ENCODE data around the gene PSMB3.

PSMB3 gene

GRCh38 chr17:38748149-38748891 lies 4.2 kb upstream of the PSMB3 start, which contains the start of gene PCGF2:
TSS of gene PCGF2 (minus strand) at chr17:38748336. CDS start at chr17:38740402, 7,934 bp downstream.
- no peak for TF ChIP-seq POLR2AphosphoS5 (IDR thresholded peaks at IDR 0.05; ENCODE audit: low read depth)
- TF ChIP-seq REST (IDR thresholded peaks at IDR 0.05; ENCODE audit: insufficient replicate concordance, low read depth): no peak
- no peak for TF ChIP-seq GABPA (IDR thresholded peaks at IDR 0.05; ENCODE audit: low read depth)
- no peak for TF ChIP-seq CTCF (IDR thresholded peaks at IDR 0.05; ENCODE audit: insufficient read depth, low read length)
- TF ChIP-seq SPI1 (IDR thresholded peaks at IDR 0.05; ENCODE audit: borderline replicate concordance, low read depth): no peak
- H3K4me3 ChIP-seq (replicated peaks; ENCODE audit: insufficient read depth, low read length): peak within 1 kb of the TSS; percentile 52
- DNase-seq (ENCODE audit: low read depth in 1 of 2, low spot score in 1 of 2): peak in 1 of 2 experiments; percentile 45

GRCh38 chr17:38748892-38749222 lies 3.7 kb upstream of the PSMB3 start:
- Histone ChIP-seq H3K27me3 (ENCODE audit: insufficient read depth, poor library complexity, severe bottlenecking) (peaks cover 45% of the 10 kb centered on the region), H3K4me3 (replicated peaks; ENCODE audit: insufficient read depth, low read length) (peak overlapping the region; percentile 52), H3K27ac (replicated peaks) (no peak overlapping the region)
- no peak for DNase-seq (ENCODE audit: low read depth in 1 of 2, low spot score in 1 of 2)
- no peak for TF ChIP-seq REST (IDR thresholded peaks at IDR 0.05; ENCODE audit: insufficient replicate concordance, low read depth)
- no peak for TF ChIP-seq SPI1 (IDR thresholded peaks at IDR 0.05; ENCODE audit: borderline replicate concordance, low read depth)
- TF ChIP-seq POLR2AphosphoS5 (IDR thresholded peaks at IDR 0.05; ENCODE audit: low read depth): no peak
- no peak for TF ChIP-seq CTCF (IDR thresholded peaks at IDR 0.05; ENCODE audit: insufficient read depth, low read length)
- TF ChIP-seq GABPA (IDR thresholded peaks at IDR 0.05; ENCODE audit: low read depth): no peak

More at GRCh38 chr17:38748149-38748891, 4.2 kb upstream of the PSMB3 start, which contains the start of gene PCGF2:
- peaks cover 45% of the 10 kb centered on the region for H3K27me3 ChIP-seq (ENCODE audit: insufficient read depth, poor library complexity, severe bottlenecking)
- H3K27ac ChIP-seq (replicated peaks): no peak within 1 kb of the TSS

- H3K27me3 ChIP-seq (ENCODE audit: insufficient read depth, poor library complexity, severe bottlenecking): peaks cover 45% of the 10 kb centered on the region
- H3K27ac ChIP-seq (replicated peaks): no peak overlapping the region
- H3K4me3 ChIP-seq (replicated peaks; ENCODE audit: insufficient read depth, low read length): peak overlapping the region; percentile 52
- DNase-seq (ENCODE audit: low read depth in 1 of 2, low spot score in 1 of 2): peak; percentile 31 to 66
- TF ChIP-seq GABPA (IDR thresholded peaks at IDR 0.05; ENCODE audit: low read depth) (no peak), CTCF (IDR thresholded peaks at IDR 0.05; ENCODE audit: insufficient read depth, low read length) (no peak), SPI1 (IDR thresholded peaks at IDR 0.05; ENCODE audit: borderline replicate concordance, low read depth) (peak; percentile 45; the same call in 1 of the 2 replicates), POLR2AphosphoS5 (IDR thresholded peaks at IDR 0.05; ENCODE audit: low read depth) (no peak), REST (IDR thresholded peaks at IDR 0.05; ENCODE audit: insufficient replicate concordance, low read depth) (no peak)
Measured at GRCh38 chr17:38749223-38750043, 3.1 kb upstream of the PSMB3 start.
